HK-2 (cell line): Measurements from ENCODE around the gene ARHGEF10L.
"Not testable (repeated sequence)": the region's sequence is repeated elsewhere in the genome, so short reads cannot be mapped to it uniquely, and the experiment has no call there.

ENCODE experiments used
- DNase-seq: peaks from one replicate; pipeline ENCODE4 v3.0.0-alpha.2; 2018; ENCODE audit not compliant: unreplicated experiment

ARHGEF10L gene

GRCh38 chr1:17612831-17613230 is 73.3 kb downstream of the ARHGEF10L start:
- DNase-seq, result no peak

- no peak for DNase-seq
Measured at GRCh38 chr1:17614586-17614985, 75.1 kb downstream of the ARHGEF10L start.

GRCh38 chr1:17615157-17615556 is 75.7 kb downstream of the ARHGEF10L start:
- no peak for DNase-seq

GRCh38 chr1:17615959-17616358 is 76.5 kb downstream of the ARHGEF10L start:
- no peak for DNase-seq

- no peak for DNase-seq
Measured at GRCh38 chr1:17616731-17617279, 77.3 kb downstream of the ARHGEF10L start.

- peak; percentile 27 for DNase-seq
Measured at GRCh38 chr1:17617787-17618557, 78.5 kb downstream of the ARHGEF10L start.

GRCh38 chr1:17618558-17619247 is 79.2 kb downstream of the ARHGEF10L start:
- DNase-seq, result no peak

DNA sequence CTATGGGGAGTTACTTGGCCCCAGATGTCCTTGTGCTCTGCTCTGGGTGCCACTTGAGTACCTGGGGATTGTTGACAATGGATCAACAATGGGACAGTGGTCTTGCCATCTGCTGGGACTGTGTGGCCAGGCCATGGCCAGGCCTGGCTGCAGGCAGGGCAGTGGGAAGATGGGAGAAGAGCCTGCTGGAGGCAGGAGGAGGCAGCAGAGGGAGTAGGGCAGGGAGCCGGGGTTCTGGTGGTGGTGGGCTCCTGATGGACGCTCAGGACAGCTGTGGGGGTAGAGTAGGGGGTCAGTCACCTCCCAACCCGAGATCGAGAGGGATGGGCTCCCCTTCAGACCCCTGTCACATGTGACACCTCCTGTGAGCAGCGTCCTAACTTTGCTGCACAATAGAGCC is 81.0 kb downstream of the ARHGEF10L start:
- DNase-seq, result no peak

GRCh38 chr1:17621691-17622090 is 82.2 kb downstream of the ARHGEF10L start:
- DNase-seq, result no peak

DNA sequence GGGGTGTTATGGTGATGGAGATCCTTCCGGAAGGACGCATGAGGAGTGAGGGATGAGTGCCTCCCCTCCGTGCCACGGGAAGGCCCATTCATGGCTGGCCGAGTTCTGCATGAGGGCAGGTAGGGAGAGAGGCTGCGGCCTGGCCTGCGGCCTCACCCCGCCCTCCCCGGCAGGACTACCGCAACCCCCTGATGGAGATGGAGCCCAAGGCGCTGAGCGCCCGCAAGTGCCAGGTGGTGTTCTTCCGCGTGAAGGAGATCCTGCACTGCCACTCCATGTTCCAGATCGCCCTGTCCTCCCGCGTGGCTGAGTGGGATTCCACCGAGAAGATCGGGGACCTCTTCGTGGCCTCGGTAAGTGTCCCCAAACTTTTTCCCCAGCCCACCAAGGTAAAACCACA is 83.3 kb downstream of the ARHGEF10L start:
- no peak for DNase-seq

DNA sequence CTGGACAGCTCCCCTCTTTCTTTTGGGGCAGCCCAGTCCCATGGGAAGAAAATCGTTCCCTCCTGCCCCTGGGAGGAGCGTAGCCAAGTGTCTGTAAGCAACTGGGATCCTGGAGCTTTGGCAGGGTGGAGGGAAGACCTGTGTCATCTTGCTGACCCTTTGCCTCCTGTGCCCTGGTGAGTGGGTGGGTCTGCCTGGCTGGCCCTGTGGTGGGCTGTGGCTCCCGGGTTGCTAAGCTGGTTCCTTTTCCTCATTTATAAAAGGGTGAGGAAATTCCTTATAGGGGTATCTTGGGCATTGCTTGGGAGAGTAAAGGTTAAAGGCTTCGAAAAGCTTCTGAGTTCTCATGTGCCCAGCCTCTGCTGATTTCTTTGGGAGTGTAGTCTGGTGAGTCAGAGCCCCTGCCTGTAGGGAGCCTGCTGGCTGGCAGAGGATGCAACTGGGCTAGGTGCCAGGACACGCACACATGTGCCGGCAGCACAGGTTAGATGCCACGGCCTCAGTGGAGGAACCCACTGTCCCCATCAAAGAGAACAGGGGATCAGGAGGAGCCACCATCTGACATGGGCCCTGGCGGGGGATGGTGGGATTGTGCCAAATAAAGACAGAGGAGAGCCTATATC is 85.2 kb downstream of the ARHGEF10L start:
- DNase-seq, result peak; percentile 18

GRCh38 chr1:17627239-17628052 is 87.9 kb downstream of the ARHGEF10L start:
- no peak for DNase-seq

GRCh38 chr1:17629046-17629445 is 89.5 kb downstream of the ARHGEF10L start:
- DNase-seq, result not testable (repeated sequence)

DNA sequence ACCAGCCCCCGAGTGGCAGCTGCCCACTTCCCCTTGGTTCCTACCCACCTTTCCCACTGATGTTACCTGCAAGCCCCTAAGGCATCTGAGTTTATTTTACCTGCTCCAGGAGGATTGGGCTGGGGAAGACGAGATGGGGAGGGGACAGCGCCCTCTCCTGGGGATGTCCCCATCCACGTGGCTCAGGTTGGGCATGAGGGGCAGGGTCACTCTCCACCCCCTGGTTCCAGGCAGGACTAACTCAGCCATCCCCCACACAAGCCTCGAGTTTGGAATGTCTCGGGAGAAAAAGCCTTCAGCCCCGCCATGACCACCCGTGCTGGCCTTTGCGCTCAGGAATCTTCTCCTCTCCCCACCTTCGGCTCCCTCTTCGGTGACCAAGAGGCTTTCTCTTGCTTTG is 90.0 kb downstream of the ARHGEF10L start:
- no peak for DNase-seq

DNA sequence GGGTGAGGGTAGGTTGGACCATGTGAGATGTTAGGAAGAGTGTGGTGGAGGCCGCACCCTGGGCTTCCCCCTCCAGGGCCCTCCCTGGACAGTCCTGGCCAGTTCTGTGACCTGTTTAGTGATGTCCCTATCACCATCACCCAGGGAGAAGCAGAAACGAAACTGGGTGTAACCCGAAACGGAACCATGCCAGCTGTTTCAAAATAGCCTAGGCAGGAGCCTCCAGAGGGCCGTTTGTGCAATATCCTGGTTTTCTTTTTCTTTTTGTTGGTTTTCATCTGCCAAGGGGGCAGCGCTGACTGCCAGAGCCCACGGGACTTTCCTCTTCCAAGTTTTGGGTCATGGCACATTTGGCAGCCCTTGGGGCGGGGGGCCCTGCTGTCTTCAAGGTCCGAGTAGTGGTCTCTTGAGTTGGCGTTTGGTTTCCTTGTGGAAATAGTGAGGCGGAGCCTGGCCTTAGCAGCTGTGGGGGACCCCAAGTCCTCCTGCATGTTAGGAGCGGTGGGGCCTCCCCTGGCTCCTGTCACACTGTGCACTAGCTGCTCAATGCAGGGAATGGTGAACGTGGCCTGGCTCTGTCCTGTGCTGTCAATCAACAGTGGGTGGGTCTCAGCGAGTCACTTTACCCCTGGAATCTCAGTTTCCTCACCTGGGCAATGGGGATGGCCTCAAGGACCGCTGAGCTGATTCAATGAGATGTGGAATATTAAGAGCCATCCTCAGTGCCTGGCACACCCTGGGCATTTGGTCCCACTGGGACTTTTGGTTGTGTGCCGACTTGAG is 90.7 kb downstream of the ARHGEF10L start:
- no peak for DNase-seq

DNA sequence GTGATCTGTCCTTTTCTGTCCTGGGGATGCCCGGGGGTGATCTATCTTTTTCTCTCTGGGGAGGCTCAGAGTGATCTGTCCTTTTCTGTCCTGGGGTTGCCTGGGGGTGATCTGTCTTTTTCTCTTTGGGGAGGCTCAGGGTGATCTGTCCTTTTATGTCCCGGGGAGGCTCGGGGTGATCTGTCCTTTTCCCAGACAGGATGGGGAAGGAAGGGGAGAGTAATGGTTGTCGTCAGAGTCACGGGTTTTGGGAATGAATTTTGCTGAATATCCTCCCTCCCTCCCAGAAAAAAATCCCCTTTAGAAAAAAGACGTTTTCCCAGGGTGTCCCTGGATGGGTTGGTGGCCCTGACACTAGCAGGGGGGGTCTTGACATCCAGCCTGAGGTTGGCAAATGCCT is 91.5 kb downstream of the ARHGEF10L start:
- DNase-seq, result no peak

DNA sequence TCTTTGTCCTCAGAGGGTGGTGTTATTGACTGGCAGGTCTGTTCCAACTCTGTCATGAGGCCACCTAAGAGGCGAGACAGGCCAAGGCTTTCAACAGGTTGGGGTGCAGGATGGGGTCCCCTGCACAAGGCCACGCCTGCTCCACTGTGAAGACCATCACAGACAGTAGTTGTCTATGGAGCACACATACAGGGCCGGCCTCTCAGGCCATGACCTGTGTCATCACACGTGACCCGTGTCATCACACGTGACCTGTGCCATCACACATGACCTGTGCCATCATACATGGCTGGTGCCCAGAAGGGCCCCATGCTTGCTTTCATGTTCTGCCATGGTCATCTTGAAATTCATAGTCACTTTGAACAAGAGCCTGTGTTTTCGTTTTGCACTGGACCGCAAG is 91.9 kb downstream of the ARHGEF10L start:
- no peak for DNase-seq

DNA sequence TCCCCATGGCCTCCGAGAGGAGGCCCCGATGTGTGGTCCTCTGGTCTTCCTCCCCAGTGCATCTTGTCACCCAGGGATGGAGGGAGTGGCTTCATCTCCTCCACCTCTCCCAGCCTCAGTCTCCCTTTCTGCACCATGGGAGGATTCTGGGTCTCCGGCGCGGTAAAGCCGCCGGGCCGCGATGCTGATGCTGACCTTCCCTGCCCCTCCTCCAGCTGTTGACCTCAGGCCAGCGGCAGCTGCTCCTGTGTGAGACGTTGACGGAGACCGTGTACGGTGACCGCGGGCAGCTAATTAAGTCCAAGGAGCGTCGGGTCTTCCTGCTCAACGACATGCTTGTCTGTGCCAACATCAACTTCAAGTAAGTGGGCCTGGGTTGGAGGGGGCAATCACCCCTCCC is 92.6 kb downstream of the ARHGEF10L start:
- DNase-seq, result no peak

GRCh38 chr1:17632541-17633184 is 93.2 kb downstream of the ARHGEF10L start:
- DNase-seq, result no peak

DNA sequence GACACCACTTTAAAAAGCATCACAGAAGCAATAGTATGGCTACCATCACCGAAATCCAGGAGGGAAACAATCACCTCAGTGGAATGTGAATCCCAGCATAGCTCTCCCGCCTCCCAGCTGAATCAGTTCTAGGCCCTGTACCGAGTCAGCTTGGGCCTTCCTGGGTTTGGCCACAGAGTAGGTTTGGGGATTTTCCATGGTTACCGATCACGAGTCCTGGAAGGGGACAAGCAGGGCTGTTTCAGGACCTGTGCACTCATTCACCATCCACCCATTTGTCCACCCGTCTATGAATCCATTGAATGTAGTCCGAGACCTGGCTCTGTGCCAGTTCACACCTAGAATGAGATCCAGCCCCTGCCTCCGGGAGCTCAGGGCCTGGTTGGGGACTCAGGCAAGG is 94.2 kb downstream of the ARHGEF10L start:
- DNase-seq, result peak; percentile 73
